Osteoblast (primary cell): ENCODE results near the gene SIX1. TPM values are rescaled to one million over a fixed set of nuclear protein-coding genes. Genes with fewer than 3 reads are reported as not detected.
A peak's percentile ranks its signal among the peaks of the same experiment; 100 is the strongest.

Experiments used
- DNase-seq: peaks from one replicate; pipeline ENCODE4 v3.0.0; 2011; ENCODE audit warnings: low spot score, mixed read lengths; ENCODE audit not compliant: insufficient read length; ENCODE audit errors: missing footprints
- H2AFZ ChIP-seq: 2 replicates; pipeline ENCODE4 v1.6.0; 2011; ENCODE audit warnings: mild to moderate bottlenecking, low read length
- H3K27ac ChIP-seq: 2 replicates; pipeline ENCODE4 v1.5.1; 2011; ENCODE audit warnings: mild to moderate bottlenecking, low read depth, low read length, moderate library complexity
- H3K27me3 ChIP-seq: 2 replicates; pipeline ENCODE4 v1.6.0; 2012; ENCODE audit warnings: mild to moderate bottlenecking, control low read depth, inconsistent platforms, low read length, moderate library complexity; ENCODE audit not compliant: insufficient read depth
- H3K36me3 ChIP-seq: 2 replicates; pipeline ENCODE4 v1.5.1; 2011; ENCODE audit warnings: mild to moderate bottlenecking, low read length, control low read depth, moderate library complexity; ENCODE audit not compliant: insufficient read depth
- H3K4me1 ChIP-seq: 2 replicates; pipeline ENCODE4 v1.5.1; 2011; ENCODE audit warnings: mild to moderate bottlenecking, low read length, control low read depth, moderate library complexity; ENCODE audit not compliant: insufficient read depth
- H3K4me2 ChIP-seq: 2 replicates; pipeline ENCODE4 v1.6.0; 2011; ENCODE audit warnings: mild to moderate bottlenecking, low read length; ENCODE audit not compliant: insufficient read depth
- H3K4me3 ChIP-seq: fragments of 200-600 bp; sonication (generic); 3 replicates; pipeline ENCODE4 v1.5.1; 2012; ENCODE audit warnings: mild to moderate bottlenecking, low read length, inconsistent platforms; ENCODE audit not compliant: insufficient read depth
- H3K79me2 ChIP-seq: 2 replicates; pipeline ENCODE4 v1.6.0; 2012; ENCODE audit warnings: mild to moderate bottlenecking, low read length, control low read depth, inconsistent platforms; ENCODE audit not compliant: insufficient read depth
- H3K9me3 ChIP-seq: 2 replicates; pipeline ENCODE4 v1.5.1; 2011; ENCODE audit warnings: low read depth, low read length, control low read depth
- H4K20me1 ChIP-seq: 2 replicates; pipeline ENCODE4 v1.6.0; 2012; ENCODE audit warnings: mild to moderate bottlenecking, low read length, control low read depth; ENCODE audit not compliant: insufficient read depth
- CTCF ChIP-seq: IDR thresholded peaks from 2 replicates; pipeline ENCODE4 v1.5.1; 2011; ENCODE audit warnings: mild to moderate bottlenecking, low read depth, low read length, moderate library complexity; ENCODE audit errors: extremely low read depth
- total RNA-seq: library from RNA; depleted of rRNA; stranded (reverse); fragments of >200 nt; gene quantifications from 2 replicates; pipeline ENCODE4 v1.2.3, GENCODE V29; 2012

SIX1 gene
- 18.1 and 21.5 TPM in 2 replicates for total RNA-seq

- Histone ChIP-seq H3K27ac (peak within 1 kb of the TSS; percentile 70), H3K4me3 (peak within 1 kb of the TSS; percentile 92), H3K27me3 (peaks cover 4% of the 10 kb centered on the region), H3K9me3 (no peaks in the 10 kb centered on the region), H3K4me2 (peak within 1 kb of the TSS; percentile 99), H3K4me1 (peaks cover 35% of the 10 kb centered on the region), H2AFZ (peak within 1 kb of the TSS; percentile 98), H3K79me2 (peaks cover 49% of the 10 kb centered on the region), H4K20me1 (peaks cover 3% of the 10 kb centered on the region), H3K36me3 (no peaks in the 10 kb centered on the region)
- TF ChIP-seq CTCF: no peak
- DNase-seq: peak; percentile 99
Measured at GRCh38 chr14:60648934-60649874, at the start of gene SIX1. Gene SIX1, minus strand, starts transcription at chr14:60649477. Its CDS starts 288 bp downstream, at chr14:60649189.

DNA sequence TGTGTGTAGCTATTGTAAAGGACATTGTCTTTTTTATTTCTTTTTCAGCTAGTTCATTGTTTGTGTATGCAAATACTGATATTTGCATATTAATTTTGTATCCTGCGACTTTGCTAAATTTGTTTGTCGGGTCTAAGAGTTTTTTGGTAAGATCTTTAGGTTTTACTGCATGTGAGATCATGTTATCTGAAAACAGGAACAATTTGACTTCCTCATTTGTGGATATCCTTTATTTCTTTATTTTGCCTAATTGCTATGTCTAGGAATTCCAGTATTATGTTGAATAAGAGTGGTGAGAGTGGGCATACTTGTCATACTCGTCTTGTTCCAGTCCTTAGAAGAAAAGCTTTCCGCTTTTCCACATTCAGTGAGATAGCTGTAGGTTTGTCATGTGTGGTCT, 46.0 kb upstream of the SIX1 start:
- no peak for TF ChIP-seq CTCF
- Histone ChIP-seq H3K36me3 (no peaks in the 10 kb centered on the region), H3K4me2 (no peak overlapping the region), H3K9me3 (no peaks in the 10 kb centered on the region), H3K4me3 (no peak overlapping the region), H2AFZ (no peak overlapping the region), H3K79me2 (no peaks in the 10 kb centered on the region), H3K4me1 (no peaks in the 10 kb centered on the region), H3K27me3 (no peaks in the 10 kb centered on the region), H4K20me1 (no peaks in the 10 kb centered on the region), H3K27ac (no peak overlapping the region)
- DNase-seq: no peak

GRCh38 chr14:60691383-60692113, 42.3 kb upstream of the SIX1 start:
- H3K36me3 ChIP-seq: no peaks in the 10 kb centered on the region
- H3K4me1 ChIP-seq: no peaks in the 10 kb centered on the region
- no peak overlapping the region for H3K27ac ChIP-seq
- H3K9me3 ChIP-seq: no peaks in the 10 kb centered on the region
- no peak overlapping the region for H3K4me3 ChIP-seq
- no peaks in the 10 kb centered on the region for H4K20me1 ChIP-seq
- no peak overlapping the region for H3K4me2 ChIP-seq
- no peak for TF ChIP-seq CTCF
- H3K27me3 ChIP-seq: no peaks in the 10 kb centered on the region
- H2AFZ ChIP-seq: no peak overlapping the region
- DNase-seq: no peak
- no peaks in the 10 kb centered on the region for H3K79me2 ChIP-seq

- Histone ChIP-seq H3K4me3 (no peak overlapping the region), H3K27ac (no peak overlapping the region), H3K4me1 (peaks cover 2% of the 10 kb centered on the region), H3K79me2 (no peaks in the 10 kb centered on the region), H3K36me3 (no peaks in the 10 kb centered on the region), H3K27me3 (no peaks in the 10 kb centered on the region), H3K9me3 (no peaks in the 10 kb centered on the region), H4K20me1 (no peaks in the 10 kb centered on the region), H2AFZ (no peak overlapping the region), H3K4me2 (no peak overlapping the region)
- no peak for DNase-seq
- TF ChIP-seq CTCF: no peak
Measured at GRCh38 chr14:60686865-60687264, 37.6 kb upstream of the SIX1 start.
